COLO829 (cell line): ENCODE data around the gene FGFR4.

Experiments
- DNase-seq: peaks from one replicate; pipeline ENCODE4 v3.0.0; 2012; ENCODE audit warnings: low spot score

Gene FGFR4

DNA sequence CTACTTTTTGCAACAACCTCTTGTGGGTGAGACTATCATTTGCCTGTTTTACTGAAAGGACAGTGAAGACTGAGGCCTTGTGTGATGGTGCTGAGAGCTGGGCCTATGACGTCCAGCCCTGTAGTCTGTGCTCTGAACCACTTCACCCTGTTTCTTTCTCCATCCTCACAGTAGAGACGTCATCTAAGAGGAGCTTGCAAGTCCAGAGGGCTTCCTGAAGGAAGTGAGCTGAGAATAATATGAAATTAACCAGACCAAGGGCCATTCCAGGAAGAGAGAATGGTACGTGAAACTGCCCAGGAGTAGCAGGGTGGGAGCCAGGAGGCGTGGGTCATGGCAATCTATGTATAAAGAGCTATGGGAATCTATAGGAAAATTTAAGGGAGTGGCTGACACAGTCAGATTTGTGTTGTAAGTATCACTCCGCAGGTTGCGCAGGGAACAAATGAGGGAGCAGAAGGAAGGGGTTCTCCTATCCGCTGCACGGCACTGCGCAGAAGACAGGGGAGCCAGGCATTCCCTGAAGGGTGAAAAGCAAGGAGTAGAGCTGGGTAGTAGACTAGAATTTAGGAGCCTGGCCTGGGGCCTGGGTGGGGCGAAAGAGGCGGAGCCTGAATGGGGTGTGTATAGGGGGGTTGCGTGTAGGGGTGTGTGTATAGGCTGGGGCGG, 596 bp upstream of the FGFR4 start:
- no peak for DNase-seq

DNA sequence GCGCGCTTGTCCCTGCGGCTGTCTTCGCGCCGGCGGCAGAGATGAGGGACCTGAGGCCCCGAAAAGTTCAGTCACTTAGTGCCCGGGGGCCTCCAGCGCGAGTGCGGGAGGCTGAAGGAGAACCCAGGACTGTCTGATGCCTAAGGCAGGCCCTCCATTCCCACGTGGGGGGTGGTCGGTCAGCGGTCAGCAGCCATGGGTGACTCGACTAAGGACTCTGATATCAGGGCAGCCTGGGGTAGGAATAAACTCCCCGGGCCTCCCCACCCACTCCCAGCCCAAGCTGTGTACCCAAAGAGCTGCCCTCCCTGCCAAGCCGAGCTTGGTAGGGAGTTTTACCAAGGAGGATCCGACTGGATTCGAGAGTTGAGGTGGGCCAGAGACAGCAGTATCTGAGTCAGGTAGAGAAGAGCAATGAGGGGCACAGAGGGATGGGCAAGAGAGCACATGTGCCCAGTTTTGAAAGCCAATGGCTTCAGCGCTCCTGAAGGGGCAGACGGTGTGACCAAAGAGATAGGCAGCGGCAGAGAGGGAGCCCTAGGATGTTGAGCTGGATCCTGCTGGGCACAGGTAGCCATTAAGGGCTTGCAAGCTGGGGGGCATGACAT, 787 bp downstream of the FGFR4 start:
- DNase-seq: no peak

DNA sequence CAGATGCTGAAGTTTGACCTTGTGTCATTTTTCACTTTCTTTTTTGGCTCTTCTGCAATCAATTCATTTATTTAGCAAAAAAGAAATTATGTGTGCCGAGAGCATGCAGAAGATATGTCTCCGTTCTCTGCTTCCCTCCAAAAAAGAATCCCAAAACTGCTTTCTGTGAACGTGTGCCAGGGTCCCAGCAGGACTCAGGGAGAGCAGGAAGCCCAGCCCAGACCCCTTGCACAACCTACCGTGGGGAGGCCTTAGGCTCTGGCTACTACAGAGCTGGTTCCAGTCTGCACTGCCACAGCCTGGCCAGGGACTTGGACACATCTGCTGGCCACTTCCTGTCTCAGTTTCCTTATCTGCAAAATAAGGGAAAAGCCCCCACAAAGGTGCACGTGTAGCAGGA, 2.4 kb downstream of the FGFR4 start:
- no peak for DNase-seq

DNA sequence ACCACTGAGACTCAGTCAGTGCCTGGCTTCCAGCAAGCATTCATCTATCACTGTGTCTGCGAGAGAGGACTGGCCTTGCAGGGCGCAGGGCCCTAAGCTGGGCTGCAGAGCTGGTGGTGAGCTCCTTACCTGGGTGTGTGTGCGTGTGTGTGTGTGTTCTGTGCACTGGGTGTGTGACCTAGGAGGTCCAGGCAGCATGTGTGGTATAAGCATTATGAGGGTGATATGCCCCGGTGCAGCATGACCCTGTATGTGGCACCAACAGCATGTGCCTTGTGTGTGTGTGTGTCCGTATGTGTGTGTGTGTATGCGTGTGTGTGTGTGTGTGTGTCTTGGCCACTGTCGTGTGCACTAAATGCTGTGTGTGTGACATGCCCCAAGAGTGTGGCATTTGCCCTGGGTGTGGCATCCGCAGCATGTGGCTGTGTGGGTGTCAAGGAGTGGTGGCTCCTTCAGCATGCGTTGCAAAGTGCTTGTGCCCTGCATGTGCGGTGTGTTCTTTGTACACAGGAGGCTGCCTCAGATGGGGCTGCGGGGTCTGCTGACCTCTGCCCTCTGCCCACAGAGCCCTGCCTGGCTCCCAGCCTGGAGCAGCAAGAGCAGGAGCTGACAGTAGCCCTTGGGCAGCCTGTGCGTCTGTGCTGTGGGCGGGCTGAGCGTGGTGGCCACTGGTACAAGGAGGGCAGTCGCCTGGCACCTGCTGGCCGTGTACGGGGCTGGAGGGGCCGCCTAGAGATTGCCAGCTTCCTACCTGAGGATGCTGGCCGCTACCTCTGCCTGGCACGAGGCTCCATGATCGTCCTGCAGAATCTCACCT, 3.3 kb downstream of the FGFR4 start:
- no peak for DNase-seq

DNA sequence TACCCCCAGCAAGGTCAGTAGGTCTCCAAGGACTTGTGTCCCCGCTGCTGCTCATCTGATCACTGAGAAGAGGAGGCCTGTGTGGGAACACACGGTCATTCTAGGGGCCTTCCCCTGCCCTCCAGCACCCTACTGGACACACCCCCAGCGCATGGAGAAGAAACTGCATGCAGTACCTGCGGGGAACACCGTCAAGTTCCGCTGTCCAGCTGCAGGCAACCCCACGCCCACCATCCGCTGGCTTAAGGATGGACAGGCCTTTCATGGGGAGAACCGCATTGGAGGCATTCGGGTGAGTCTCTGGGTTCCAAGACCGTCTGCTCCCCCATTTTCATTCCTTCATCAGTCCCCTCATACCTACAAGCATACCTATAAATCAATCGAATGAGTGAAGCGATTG, 4.1 kb downstream of the FGFR4 start:
- DNase-seq: no peak

DNA sequence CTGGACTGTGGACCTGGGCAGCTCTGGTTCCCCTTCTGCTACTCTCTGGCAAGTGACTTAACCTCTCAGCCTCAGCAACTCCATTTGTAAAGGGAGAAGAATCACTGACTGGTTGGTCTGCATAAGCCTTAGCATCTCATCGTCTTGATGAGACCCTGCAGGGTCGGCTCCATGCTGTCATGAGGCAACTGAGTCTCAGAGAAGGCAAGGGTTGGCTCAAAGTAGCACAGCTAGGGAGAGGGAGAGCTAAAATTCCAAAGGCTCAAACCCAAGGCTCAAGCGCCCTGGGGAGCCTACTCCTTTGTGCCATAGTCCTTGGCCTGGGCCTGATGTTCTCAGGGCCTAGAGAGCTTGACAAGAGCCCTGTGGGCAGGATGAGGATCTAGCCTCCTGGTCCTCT, 4.5 kb downstream of the FGFR4 start:
- DNase-seq: no peak

DNA sequence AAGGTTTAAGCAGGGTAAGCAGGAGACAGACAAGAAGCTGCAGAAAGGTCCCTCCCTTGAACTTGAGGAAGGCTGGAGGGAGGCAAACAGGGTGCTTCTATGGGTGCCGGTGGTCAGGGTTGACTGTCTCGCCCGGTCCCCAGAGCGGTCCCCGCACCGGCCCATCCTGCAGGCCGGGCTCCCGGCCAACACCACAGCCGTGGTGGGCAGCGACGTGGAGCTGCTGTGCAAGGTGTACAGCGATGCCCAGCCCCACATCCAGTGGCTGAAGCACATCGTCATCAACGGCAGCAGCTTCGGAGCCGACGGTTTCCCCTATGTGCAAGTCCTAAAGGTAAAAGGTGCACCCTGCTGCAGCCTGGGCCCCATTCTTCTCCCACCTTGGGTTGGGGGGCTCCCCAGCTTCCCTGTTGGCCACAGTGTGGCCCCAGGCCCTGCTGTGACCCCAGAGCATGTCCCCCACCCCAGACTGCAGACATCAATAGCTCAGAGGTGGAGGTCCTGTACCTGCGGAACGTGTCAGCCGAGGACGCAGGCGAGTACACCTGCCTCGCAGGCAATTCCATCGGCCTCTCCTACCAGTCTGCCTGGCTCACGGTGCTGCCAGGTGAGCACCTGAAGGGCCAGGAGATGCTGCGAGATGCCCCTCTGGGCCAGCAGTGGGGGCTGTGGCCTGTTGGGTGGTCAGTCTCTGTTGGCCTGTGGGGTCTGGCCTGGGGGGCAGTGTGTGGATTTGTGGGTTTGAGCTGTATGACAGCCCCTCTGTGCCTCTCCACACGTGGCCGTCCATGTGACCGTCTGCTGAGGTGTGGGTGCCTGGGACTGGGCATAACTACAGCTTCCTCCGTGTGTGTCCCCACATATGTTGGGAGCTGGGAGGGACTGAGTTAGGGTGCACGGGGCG, 5.7 kb downstream of the FGFR4 start:
- no peak for DNase-seq

DNA sequence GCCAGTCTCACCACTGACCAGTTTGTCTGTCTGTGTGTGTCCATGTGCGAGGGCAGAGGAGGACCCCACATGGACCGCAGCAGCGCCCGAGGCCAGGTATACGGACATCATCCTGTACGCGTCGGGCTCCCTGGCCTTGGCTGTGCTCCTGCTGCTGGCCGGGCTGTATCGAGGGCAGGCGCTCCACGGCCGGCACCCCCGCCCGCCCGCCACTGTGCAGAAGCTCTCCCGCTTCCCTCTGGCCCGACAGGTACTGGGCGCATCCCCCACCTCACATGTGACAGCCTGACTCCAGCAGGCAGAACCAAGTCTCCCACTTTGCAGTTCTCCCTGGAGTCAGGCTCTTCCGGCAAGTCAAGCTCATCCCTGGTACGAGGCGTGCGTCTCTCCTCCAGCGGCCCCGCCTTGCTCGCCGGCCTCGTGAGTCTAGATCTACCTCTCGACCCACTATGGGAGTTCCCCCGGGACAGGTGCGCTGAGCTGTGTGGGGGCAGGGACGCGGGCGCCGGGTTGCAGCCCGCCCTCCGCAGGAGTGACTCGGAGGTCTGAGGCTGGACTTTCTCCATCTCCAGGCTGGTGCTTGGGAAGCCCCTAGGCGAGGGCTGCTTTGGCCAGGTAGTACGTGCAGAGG, 6.5 kb downstream of the FGFR4 start:
- DNase-seq: no peak

DNA sequence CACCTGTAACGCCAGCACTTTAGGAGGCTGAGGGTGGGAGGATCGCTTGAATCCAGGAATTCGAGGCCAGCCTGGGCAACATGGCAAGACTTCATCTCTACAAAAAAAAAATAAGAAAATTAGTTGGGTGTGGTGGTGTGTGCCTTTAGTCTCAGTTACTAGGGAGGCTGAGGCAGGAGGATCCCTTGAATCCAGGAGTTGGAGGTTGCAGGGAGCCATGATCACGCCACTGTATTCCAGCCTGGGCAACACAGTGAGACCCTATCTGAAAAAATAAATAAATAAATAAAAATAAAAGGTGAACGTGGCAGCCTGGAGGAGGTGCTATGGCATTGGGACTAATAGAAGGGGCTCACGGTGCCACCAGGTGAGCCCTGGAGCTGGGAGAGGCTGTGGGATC, 7.1 kb downstream of the FGFR4 start:
- no peak for DNase-seq

DNA sequence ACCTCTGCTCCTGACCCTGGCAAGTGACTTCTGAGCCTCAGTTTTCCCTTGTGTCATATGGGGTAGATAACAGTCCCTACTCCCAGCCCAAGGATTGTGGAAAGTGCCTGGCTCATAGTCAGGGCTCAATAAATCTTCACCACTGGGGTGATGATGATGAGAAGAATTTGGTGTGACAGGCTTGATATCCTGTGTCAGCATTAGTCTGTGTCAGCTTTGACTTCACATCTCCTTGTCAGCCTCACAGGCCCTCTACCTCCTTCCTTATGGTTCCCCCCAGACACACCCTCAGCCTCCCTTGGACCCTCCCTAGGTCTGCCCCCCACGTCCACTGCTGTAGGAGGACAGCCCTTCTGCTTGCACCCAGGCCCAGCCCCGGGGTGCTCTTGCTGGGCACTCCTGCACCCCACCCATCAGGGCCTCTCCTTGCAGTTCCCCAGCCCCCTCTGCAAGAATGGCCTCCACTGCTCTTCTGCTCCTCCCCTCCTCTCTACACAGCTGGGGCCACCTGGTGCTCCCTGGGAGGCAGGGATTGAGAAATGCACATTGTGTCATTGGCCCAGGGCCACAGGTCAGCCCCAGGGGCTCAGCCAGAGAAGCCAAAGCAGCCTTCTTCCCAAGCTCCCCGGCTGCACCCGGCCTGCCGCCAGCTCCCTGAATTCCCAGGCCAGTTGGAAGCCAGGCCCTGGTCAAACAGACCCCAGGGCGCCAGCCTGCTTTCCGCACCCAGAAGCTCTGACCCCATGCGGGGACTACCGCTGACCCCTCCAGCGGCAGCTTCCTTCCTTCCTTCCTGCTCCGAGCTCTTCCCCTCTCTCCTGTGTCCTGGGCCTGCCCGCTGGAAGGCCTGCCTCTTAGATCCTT, 7.7 kb downstream of the FGFR4 start:
- DNase-seq: no peak

DNA sequence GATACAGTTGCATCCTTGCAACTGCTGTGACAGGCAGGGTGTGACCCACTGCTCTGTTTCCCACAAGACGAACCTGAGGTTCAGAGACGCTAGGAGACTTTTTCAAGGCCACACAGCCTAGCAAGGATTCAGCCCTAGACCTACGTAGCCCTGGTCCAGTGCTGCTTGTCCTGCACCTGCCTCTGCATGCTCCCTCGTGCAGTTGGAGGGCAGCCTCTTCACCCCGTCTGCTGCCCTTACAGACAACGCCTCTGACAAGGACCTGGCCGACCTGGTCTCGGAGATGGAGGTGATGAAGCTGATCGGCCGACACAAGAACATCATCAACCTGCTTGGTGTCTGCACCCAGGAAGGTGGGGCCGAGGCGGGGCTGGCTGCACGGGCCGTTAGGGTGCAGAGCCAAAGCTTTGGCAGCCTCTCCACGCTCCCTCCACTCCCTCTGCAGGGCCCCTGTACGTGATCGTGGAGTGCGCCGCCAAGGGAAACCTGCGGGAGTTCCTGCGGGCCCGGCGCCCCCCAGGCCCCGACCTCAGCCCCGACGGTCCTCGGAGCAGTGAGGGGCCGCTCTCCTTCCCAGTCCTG, 8.5 kb downstream of the FGFR4 start:
- DNase-seq: no peak

DNA sequence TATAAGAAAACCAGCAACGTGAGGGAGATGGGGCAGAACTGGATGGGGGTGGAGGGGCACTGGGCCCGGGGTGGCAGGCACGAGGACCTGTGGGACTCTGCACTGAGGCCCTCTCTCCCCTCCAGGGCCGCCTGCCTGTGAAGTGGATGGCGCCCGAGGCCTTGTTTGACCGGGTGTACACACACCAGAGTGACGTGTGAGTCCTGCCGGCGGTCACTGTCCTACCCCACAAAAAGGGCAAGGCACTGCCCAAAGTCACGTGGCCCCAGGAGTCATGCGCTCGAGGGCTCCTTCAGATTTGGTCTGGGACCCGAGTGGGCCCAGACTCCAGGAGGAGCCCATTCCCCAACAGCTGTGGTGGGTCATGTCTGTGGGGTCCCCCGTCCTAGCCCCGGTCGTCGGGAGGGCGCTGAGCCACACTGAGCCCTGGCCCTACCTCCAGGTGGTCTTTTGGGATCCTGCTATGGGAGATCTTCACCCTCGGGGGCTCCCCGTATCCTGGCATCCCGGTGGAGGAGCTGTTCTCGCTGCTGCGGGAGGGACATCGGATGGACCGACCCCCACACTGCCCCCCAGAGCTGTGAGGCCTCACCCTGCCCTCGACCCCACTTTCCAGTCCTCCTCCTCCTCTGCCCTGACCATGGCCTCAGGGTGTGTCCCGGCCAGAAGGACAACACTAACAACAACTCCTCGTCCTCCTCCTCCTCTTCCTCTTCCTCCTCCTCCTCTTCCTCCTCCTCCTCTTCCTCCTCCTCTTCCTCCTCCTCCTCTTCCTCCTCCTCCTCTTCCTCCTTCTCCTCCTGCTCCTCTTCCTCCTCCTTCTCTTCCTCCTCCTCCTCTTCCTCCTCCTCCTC, 9.7 kb downstream of the FGFR4 start:
- DNase-seq: no peak

DNA sequence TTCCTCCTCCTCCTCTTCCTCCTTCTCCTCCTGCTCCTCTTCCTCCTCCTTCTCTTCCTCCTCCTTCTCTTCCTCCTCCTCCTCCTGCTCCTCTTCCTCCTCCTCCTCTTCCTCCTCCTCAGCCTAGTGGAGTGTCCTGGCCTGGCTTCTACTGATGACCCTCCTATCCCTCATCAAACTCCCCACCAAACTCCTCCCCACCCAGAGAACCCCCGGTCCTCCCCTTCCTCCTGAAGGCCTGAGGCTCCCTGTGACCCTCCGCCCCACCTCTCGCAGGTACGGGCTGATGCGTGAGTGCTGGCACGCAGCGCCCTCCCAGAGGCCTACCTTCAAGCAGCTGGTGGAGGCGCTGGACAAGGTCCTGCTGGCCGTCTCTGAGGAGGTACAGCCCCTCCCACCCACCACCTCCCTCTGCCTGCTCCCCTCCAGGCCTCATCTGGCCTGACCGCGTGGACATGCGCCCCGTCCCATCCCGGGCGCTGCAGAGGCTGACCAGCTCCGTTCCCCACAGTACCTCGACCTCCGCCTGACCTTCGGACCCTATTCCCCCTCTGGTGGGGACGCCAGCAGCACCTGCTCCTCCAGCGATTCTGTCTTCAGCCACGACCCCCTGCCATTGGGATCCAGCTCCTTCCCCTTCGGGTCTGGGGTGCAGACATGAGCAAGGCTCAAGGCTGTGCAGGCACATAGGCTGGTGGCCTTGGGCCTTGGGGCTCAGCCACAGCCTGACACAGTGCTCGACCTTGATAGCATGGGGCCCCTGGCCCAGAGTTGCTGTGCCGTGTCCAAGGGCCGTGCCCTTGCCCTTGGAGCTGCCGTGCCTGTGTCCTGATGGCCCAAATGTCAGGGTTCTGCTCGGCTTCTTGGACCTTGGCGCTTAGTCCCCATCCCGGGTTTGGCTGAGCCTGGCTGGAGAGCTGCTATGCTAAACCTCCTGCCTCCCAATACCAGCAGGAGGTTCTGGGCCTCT, 10.6 kb downstream of the FGFR4 start:
- DNase-seq: no peak

DNA sequence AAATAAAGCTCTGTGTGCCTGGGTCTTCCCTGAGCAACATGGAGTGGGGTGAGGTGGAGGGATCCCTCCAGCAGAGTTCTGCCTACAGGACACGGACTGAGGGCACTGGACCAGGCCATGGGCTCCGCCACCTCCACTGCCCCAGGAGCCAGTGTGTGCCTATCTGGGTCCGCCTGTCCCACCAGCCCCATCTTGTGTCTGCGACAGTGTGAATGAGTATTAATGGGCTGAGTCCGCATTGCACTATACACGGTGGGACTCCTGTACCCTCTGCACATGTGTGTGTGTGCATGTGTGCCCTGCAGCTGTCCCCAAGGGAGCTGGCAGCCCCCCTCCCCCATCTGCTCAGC, 11.4 kb downstream of the FGFR4 start:
- DNase-seq: no peak

DNA sequence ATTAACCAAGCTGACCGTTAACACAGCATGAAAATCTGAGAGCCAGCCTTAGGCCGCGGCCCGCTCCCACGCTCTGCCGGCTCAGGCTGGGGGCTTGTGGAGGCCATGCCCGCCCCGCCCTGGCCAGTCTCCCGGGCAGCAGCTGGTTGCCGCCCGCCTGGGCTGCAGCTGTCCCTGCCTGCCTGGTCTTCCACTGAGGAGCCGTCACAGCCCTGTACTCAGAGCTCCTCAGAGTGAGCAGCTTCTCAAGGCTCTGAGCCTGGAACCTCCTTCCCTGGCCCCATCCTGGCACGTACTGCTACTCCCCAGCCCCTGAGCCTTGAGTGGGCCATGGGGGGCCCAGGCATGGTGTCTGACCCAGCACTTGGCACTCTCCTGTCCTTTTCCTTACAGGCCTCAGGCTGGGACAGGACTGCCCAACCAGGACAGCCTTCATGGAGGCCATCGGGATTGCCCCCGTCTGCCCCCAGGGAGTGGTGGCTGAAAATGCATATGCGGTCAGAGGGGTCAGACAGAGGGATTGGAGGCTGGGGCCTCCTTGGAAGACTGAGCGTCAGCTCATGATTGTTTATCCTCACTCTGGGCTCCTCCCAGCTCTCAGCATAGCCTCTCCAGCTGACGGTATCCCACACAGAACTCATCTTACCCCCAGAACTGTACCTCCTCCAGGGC, 11.9 kb downstream of the FGFR4 start:
- no peak for DNase-seq

DNA sequence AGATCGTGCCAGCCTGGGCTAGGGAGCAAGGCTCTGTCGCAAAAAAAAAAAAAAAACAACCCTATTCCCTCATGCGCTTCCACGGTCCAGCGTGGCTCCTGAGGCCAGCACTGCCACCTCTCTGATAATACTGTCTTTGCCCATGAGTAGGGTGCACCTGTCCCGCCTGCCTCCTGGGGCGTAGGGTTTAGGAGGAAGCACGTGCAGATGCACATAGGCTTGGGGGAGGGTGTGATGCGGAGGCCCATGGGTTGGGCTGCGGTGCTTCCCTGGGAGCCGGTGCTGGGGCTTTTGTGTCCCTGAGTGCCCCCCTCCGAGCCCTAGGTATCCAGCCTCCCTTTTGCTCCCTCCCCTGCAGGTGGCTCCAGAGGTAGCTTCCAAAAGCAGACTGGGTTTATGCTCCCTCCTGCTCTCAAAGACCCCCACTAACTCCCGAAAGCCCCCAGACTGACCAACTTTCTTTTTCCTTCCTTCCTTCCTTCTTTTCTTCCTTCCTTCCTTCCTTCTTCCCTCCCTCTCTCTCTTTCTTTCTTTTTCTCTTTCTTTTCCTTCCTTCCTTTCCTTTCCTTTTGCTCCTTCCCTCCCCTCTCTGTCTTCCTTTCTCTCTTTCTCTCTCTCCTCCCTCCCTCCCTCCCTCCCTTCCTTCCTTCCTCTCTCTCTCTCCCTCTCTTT, 12.8 kb downstream of the FGFR4 start:
- DNase-seq: no peak

DNA sequence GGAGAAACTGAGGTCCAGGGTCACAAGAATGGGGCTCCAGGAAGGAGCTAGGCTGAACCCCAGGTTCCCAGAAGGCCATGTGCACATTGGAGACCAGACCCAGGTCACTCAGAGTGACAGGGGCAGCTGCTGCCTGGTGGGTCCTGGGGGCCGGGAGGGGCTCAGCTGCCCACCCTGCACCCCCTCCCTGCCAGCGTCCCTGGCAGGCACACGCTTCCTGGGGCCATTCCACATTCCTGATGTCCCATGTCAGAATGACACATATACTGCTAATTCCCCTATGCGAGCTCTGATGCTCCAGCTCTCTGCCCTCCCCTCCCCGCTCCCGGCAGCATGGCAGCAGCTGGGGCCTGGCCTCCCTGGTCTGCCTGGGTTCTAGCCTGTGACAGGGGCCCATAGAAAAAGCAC, 14.0 kb downstream of the FGFR4 start:
- DNase-seq: no peak
